ENCODE results near the gene DHRSX.
"Not testable (repeated sequence)": the region's sequence is repeated elsewhere in the genome, so short reads cannot be mapped to it uniquely, and the experiment has no call there.

DHRSX gene

DNA sequence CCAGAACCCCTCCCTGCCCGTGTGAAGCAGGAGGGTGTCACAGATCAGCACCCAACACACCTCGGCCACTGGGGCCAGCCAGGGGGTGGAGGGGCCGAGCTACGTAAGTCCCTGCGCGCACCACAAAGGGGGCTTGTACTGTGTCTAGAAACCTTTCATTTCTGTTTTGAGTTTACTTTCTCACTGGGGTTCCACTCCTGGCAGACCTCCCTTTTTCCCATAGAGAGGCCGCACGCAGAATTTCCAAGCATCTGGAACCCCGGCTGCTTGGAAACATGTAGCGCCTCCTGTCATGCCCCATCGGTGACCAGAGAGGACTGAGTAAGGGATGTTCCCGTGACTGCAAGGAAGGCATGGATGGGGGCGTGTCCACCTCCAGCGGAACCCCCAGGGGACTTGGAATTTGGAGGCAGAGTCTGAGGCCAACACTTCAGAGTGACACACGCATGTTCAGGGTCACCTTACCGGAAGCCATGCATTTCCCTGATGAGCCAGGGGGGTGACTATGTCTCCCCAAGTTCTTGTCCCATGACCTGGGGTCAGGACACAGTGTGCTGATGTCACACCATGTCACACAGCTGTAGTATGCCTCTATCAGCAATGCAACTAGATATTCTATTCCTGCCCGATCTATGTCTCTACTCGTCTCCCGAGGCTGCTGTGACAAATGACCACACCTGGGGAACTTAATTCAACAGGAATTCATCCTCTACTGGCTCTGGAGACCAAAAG, 105.3 kb downstream of the DHRSX start:
- no peak for DNase-seq (ENCODE audit: low read depth in 2 of 2)

DNA sequence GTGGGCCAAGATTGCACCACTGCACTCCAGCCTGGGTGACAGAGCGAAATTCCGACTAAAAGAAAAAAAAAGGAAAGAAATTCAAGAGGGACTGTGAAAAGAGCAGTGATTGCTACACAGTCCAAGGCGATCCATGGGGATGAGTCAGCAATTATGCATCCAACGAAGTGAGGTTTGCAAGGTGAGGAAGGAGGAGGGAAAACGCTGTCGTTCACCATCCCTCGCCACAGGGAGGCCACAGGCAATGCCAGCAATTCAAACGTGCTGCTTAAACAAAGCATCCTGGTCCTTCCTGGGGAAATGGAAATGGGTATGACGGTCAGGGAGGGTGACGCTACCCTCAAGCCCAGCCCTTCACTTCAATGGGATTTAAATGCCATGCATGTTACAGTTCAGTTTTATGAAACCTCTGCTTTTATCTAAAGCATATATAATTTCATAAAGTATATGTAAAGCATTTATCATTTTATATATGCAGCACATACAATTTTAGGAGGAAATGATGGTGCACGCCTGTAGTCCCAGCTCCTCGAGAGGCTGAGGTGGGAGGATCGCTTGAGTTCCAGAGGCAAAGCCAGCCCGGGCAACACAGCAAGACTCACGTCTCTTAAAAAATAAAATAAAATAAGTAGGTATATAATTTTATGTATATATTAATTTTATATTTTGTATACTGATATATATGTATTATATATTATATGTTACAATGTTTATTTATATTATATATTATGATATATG, 108.7 kb downstream of the DHRSX start:
- no peak for DNase-seq (ENCODE audit: low read depth in 2 of 2)

DNA sequence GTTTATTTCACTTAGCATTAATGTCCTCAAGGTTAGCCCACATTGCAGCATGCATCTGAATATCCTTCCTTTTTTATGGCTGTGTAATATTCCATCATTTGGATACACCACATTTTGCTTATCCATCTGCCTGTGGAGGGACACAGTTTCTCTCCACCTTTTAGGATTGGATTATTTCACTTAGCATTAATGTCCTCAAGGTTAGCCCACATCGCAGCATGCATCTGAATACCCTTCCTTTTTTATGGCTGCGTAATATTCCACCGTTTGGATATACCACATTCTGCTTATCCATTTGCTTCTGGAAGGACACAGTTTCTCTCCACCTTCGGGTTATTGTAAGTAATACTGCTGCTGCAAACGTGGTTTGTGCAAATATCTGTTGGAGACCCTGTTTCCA, 110.0 kb downstream of the DHRSX start:
- no peak for DNase-seq (ENCODE audit: low read depth in 2 of 2)

DNA sequence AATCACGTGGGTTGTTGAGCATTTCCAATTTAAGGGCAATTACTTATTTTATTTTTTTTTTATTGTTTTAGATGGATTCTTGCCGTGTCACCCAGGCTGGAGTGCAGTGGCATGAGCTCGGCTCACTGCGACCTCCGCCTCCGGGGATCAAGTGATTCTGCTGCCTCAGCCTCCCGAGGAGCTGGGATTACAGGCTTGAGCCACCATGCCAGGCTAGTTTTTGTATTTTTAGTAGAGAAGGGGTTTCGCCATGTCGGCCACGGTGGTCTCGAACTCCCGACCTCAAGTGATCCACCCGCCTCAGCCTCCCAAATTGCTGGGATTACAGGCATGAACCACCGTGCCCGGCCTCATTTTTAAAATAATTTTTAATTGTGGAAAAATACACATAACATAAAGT, 111.0 kb downstream of the DHRSX start:
- DNase-seq (ENCODE audit: low read depth in 2 of 2) = not testable (repeated sequence)

- DNase-seq (ENCODE audit: low read depth in 2 of 2) = no peak
Measured at GRCh38 chrX:2389324-2389723, 111.5 kb downstream of the DHRSX start.

DNA sequence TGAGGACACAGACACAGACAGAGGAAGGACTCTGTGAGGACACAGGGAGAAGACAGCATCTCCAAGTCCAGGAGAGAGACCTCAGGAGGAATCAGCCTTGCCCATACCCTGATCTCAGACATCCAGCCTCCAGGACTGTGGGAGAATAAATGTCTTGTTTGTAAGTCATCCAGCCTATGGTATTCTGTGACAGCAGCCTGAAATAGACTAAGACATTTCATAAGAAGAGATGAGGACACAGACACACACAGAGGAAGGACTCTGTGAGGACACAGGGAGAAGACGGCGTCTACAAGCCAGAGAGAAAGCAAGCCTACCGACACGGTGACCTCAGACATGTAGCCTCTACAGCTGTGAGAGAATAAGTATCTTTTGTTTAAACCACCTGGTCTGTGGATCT, 112.1 kb downstream of the DHRSX start:
- no peak for DNase-seq (ENCODE audit: low read depth in 2 of 2)

GRCh38 chrX:2387614-2388239, 113.0 kb downstream of the DHRSX start:
- DNase-seq (ENCODE audit: low read depth in 2 of 2) = no peak

- DNase-seq (ENCODE audit: low read depth in 2 of 2) = no peak
Measured at GRCh38 chrX:2385224-2385623, 115.6 kb downstream of the DHRSX start.

DNA sequence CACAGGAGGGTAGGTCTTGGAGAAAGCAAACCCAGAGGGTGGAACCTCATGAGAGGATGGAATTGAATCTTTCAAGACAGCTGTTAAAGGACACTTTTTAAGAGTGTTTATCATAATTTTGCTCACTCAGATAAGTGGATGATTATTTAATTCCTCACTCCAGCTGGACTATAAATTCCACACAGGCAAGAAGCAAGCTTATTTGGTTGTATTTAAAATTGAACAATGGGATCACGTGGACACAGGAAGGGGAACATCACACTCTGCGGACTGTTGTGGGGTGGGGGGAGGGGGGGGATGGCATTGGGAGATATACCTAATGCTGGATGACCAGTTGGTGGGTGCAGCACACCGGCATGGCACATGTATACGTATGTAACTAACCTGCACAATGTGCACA, 116.3 kb downstream of the DHRSX start:
- DNase-seq (ENCODE audit: low read depth in 2 of 2) = no peak

DNA sequence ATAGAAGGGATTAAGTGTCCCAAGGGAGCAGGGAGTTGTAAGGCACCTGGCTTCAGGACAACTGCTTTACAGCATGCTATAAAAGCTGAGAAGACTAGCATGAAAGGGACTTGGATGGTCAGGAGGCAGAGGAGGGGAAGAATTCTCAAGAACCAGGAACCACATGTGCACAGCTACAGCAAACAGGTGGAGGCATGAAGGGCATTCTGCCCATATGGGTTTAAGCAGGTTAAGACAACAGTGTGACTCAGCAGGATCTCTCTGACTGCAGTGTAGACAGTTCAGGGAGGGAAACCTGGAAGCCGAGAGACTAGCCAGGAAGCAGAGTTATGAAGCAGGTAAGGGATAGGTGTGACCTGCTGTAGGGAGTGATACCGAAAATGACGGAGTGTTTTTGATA, 117.0 kb downstream of the DHRSX start:
- no peak for DNase-seq (ENCODE audit: low read depth in 2 of 2)

DNA sequence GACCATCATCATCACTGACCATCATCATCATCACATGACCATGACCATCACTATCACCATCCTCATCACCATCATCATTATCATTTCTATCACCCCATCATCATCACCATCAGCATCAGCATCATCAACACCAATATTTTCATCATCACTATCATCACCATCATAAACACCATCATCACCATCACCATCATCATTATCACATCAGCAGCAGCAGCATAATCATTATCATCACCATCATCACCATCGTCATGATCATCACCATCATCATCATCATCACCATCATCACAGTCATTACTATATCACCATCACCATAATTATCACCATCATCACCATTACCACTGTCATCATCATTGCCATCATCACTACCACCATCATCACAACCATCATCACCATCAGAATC, 117.6 kb downstream of the DHRSX start:
- DNase-seq (ENCODE audit: low read depth in 2 of 2) = no peak

DNA sequence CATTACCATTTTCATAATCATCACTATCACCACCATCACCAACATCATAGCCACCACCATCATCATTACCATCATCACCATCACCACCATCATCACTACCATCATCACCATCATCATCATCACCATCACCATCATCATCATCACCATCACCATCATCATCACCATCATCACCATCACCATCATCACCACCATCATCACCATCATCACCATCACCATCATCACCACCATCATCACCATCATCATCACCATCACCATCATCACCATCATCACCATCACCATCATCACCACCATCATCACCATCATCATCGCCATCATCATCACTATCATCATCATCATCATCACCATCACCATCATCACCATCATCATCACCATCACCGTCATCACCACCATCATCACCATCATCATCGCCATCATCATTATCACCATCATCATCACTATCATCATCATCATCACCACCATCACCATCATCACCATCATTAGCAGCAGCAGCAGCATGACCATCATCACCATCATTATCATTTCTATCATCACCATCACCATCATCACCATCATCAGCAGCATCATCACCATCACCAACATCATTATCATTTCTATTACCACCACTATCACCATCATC, 118.2 kb downstream of the DHRSX start:
- DNase-seq (ENCODE audit: low read depth in 2 of 2) = not testable (repeated sequence)

GRCh38 chrX:2376166-2376565, 124.6 kb downstream of the DHRSX start:
- no peak for DNase-seq (ENCODE audit: low read depth in 2 of 2)

- DNase-seq (ENCODE audit: low read depth in 2 of 2) = no peak
Measured at GRCh38 chrX:2374086-2374485, 126.7 kb downstream of the DHRSX start.

GRCh38 chrX:2373615-2374014, 127.2 kb downstream of the DHRSX start:
- DNase-seq (ENCODE audit: low read depth in 2 of 2) = no peak

- no peak for DNase-seq (ENCODE audit: low read depth in 2 of 2)
Measured at GRCh38 chrX:2371026-2371711, 129.6 kb downstream of the DHRSX start.

DNA sequence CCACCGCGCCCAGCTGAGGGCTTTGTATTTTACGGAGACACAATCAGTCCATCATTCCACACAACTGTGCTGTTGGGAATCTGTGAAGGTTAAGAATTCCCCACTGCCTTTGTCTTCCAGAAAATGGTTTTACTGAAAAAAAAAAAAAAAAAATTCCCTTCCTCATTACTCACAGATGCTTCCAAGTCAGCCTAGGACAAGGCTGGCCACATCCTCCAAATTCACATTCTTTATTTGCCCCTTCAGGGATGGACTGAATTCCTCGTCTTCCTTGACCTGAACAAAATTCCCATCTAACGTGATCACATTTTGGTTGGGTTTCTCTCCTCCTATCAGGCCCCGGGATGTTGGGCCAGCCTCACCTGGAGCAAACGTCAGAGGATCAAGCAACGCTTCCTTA, 130.3 kb downstream of the DHRSX start:
- DNase-seq (ENCODE audit: low read depth in 2 of 2) = no peak

DNA sequence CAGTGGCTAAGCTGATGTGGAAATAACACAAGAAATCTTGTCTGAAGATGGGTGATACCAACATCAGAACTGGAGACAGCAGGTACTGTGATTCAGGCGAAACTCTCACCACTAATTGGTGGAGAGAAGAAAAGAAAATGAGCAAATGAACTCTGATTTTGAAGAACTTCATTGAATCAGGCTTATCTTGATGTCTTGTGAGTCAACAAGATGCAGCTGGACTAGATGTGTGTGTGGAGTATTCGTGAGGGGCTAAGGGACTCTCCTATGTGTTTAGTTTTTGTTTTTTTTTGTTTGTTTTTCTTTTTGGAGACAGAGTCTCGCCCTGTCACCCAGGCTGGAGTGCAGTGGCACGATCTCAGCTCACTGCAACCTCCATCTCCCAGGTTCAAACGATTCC, 131.6 kb downstream of the DHRSX start:
- DNase-seq (ENCODE audit: low read depth in 2 of 2) = no peak

- DNase-seq (ENCODE audit: low read depth in 2 of 2) = no peak
Measured at GRCh38 chrX:2360731-2361130, 140.0 kb downstream of the DHRSX start.

DNA sequence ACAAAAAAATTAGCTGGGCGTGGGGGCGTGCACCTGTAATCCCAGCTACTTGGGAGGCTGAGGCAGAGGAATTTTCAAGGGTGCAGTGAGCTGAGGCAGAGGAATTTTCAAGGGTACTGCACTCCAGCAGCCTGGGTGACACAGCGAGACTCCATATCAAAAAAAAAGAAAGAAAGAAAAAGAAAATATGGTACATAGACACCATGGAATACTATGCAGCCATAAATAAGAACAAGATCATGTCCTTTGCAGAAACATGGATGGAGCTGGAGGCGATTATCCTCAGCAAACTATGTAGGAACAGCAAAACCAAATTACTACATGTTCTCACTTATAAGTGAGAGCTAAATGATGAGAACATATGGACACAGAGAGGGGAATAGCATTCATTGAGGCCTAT, 141.3 kb downstream of the DHRSX start:
- not testable (repeated sequence) for DNase-seq (ENCODE audit: low read depth in 2 of 2)

DNA sequence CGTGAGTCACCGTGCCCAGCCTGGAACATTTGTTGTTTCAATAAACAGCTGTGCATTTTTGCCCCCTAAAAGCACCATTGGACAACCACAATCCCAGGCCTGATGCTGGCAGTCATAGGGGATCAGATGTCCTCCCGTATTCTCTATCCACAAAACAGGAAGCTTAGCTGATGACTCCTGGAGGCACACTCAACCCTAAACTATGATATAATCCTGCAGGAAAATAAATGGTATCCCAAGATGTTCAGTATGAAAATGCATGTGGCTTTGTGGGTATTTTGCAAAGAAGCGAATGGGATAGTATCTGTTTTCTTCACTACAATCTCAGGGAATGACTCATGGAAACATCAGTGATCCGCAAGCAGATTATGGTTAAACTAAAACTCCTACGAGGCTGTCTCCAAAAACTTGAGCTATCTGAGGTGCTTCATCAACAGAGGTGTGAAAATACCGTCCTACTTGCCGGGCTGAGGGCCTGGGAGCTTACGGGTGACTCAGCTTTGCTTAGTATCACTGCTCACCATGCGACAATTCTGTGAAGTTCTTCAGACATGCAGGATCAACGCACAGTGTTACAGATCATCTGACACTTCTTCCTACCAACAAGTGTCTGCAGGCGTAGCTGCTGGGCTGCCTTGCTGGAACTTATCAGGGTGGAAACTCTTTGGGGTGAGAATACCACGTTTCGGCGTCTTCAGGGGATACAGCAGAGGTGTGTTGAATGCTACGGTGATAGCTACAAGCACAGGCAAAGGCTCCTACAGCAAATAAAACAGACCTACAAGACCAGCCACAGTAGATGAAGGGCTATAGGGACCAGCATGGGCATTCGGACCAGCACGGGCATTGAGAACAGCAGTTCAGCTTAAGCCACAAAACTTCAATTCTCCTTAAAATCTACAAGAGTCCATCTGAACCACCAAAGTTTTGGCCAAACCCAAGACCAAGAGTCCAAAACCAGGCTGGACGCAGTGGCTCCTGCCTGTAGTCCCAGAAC, 148.5 kb downstream of the DHRSX start:
- DNase-seq (ENCODE audit: low read depth in 2 of 2) = peak in 1 of 2 donors; percentile 13
